Measurements from ENCODE around the gene MANSC4. TPM values are rescaled to one million over a fixed set of nuclear protein-coding genes. Genes with fewer than 3 reads are reported as not detected.
A peak's percentile ranks its signal among the peaks of the same experiment; 100 is the strongest.

Gene MANSC4
- total RNA-seq, 1 donor from 2014 or later, result not detected

- intact Hi-C loops (cut with DNase I), result loop anchor here (10.0 kb wide), 1 partner anchor 201 kb away; no protein-coding TSS in a partner anchor
- TF ChIP-seq CTCF (IDR thresholded peaks at IDR 0.05), result no peak
Observed at GRCh38 chr12:27733791-27734190, 46.2 kb downstream of the MANSC4 start.

GRCh38 chr12:27733052-27733656, 46.9 kb downstream of the MANSC4 start:
- TF ChIP-seq CTCF (IDR thresholded peaks at IDR 0.05), result peak; percentile 73
- Histone ChIP-seq H3K9me3 (no peaks in the 10 kb centered on the region), H3K4me1 (no peaks in the 10 kb centered on the region), H3K27me3 (ENCODE audit: low read depth) (no peaks in the 10 kb centered on the region), H3K27ac (no peak overlapping the region), H3K36me3 (peaks cover 76% of the 10 kb centered on the region), H3K4me3 (no peak overlapping the region)
- no peak for DNase-seq
- peak; percentile 46 to 48 for ATAC-seq
- intact Hi-C loops (cut with DNase I), result loop anchor here (10.0 kb wide), 1 partner anchor 202 kb away; no protein-coding TSS in a partner anchor

More at GRCh38 chr12:27733791-27734190, 46.2 kb downstream of the MANSC4 start:
- Histone ChIP-seq H3K36me3 (peaks cover 76% of the 10 kb centered on the region), H3K4me1 (no peaks in the 10 kb centered on the region), H3K27me3 (ENCODE audit: low read depth) (no peaks in the 10 kb centered on the region), H3K4me3 (no peak overlapping the region), H3K27ac (no peak overlapping the region), H3K9me3 (no peaks in the 10 kb centered on the region)
- no peak for ATAC-seq
- DNase-seq, result no peak

DNA sequence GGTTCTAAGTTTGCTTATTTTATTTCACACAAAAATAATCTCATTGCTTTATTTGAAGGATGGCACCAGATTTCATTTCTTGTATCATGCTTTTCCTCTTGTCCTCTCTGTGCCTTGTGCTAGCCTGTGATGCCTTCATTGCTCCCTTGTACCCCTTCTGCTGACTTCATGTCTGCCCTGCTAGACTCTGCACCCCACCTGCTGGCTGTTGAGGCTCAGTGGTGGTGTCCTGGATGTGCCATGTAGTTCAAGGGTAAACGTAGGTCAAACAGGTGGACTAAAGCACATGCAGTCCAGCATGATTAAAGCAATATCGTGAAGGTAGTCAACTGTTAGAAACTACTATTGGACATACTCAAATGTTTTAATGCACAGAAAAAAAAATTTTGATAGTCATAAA, 47.8 kb downstream of the MANSC4 start:
- ATAC-seq (no peak), DNase-seq (no peak)
- peaks cover 76% of the 10 kb centered on the region for H3K36me3 ChIP-seq
- no peak for TF ChIP-seq CTCF (IDR thresholded peaks at IDR 0.05)
- no peaks in the 10 kb centered on the region for H3K27me3 ChIP-seq (ENCODE audit: low read depth)
- no peaks in the 10 kb centered on the region for H3K9me3 ChIP-seq
- intact Hi-C loops (cut with DNase I), result loop anchor here (10.0 kb wide), 1 partner anchor 203 kb away; no protein-coding TSS in a partner anchor
- no peaks in the 10 kb centered on the region for H3K4me1 ChIP-seq
- H3K27ac ChIP-seq, result no peak overlapping the region
- no peak overlapping the region for H3K4me3 ChIP-seq

- no peak for TF ChIP-seq CTCF (IDR thresholded peaks at IDR 0.05)
- Histone ChIP-seq H3K4me3 (no peak overlapping the region), H3K27ac (no peak overlapping the region), H3K36me3 (peaks cover 73% of the 10 kb centered on the region), H3K4me1 (no peaks in the 10 kb centered on the region), H3K9me3 (no peaks in the 10 kb centered on the region), H3K27me3 (ENCODE audit: low read depth) (no peaks in the 10 kb centered on the region)
- ATAC-seq (no peak), DNase-seq (no peak)
- intact Hi-C loops (cut with DNase I), result loop anchor here (10.0 kb wide), 1 partner anchor 205 kb away; no protein-coding TSS in a partner anchor
Observed at GRCh38 chr12:27730097-27730588, 49.9 kb downstream of the MANSC4 start.

DNA sequence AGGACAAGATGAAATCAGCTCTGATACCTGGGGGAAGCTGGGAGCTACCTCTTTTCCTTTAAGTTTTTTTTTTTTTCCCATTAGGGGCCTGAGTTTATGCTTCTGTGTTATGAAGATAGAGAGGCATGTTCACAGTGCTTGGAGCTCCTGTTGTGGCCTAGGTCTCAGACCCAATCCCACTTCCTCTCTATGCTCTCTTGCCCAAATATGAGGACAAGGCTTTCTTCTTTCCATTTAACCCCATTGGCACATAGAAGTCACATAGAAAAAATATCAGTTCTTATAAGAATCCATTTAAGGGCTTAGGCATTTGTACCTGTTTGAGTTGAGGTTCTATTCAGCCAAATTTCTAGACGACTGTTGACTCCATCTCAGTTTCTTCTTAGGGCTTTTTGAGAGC, 56.8 kb downstream of the MANSC4 start:
- no peak for TF ChIP-seq CTCF (IDR thresholded peaks at IDR 0.05)

More for the DNA sequence above, 56.8 kb downstream of the MANSC4 start:
- Histone ChIP-seq H3K4me3 (no peak overlapping the region), H3K9me3 (no peaks in the 10 kb centered on the region), H3K36me3 (peaks cover 92% of the 10 kb centered on the region), H3K27me3 (ENCODE audit: low read depth) (no peaks in the 10 kb centered on the region), H3K27ac (no peak overlapping the region), H3K4me1 (no peaks in the 10 kb centered on the region)
- DNase-seq, result no peak
- intact Hi-C loops (cut with DNase I), result no loop called here
- no peak for ATAC-seq

Other genes starting within 250 kb of the MANSC4 start
- gene REP15, start 83.8 kb downstream of the MANSC4 start, total RNA-seq, result 5.1 TPM
- 31.5 TPM for gene MRPS35, start 69.4 kb downstream of the MANSC4 start, total RNA-seq
- gene KLHL42, start within 50 bp of the MANSC4 start, total RNA-seq, result 19.1 TPM
- 0.21 TPM for gene PTHLH, start 192.5 kb upstream of the MANSC4 start, total RNA-seq